ENCODE data around the gene PIK3CA. TPM values are rescaled to one million over a fixed set of nuclear protein-coding genes. Genes with fewer than 3 reads are reported as not detected.

Gene PIK3CA
- 10 to 100 TPM; 10.6 to 20.8 (median 17.2) TPM for total RNA-seq

GRCh38 chr3:179147873-179148615 lies at the start of gene PIK3CA:
Gene PIK3CA, plus strand, starts transcription at chr3:179148357. Its CDS starts 50,469 bp downstream, at chr3:179198826.
- peak in 2 of 4 donors; percentile 53 to 78 for TF ChIP-seq POLR2A (IDR thresholded peaks at IDR 0.05)
- peak in 1 of 6 experiments; percentile 2 for TF ChIP-seq CTCF (IDR thresholded peaks at IDR 0.05)
- 0 to 1% methylated on average over 24 to 34 of the region's 67 CpGs for WGBS, 2 donors
- intact Hi-C loops (cut with DNase I), result loop anchor here (5.0 kb wide), 1 partner anchor 169 kb away; no protein-coding TSS in a partner anchor
- H3K9me3 ChIP-seq, result no peaks in the 10 kb centered on the region
- H3K27ac ChIP-seq, result peak within 1 kb of the TSS; percentile 96 to 99 (median 96)
- H3K27me3 ChIP-seq, result no peaks in the 10 kb centered on the region
- DNase-seq, result peak; percentile 86
- H3K4me3 ChIP-seq, result peak within 1 kb of the TSS; percentile 61 to 89 (median 71)
- no peaks in the 10 kb centered on the region for H3K36me3 ChIP-seq
- H3K4me1 ChIP-seq, result peaks cover 0 to 42% (median 12%) of the 10 kb centered on the region in 3 donors

- H3K9me3 ChIP-seq, result no peaks in the 10 kb centered on the region
- DNase-seq, result no peak
- H3K4me1 ChIP-seq, result no peaks in the 10 kb centered on the region
- WGBS, 2 donors, result 53 to 75% methylated on average over 7 of the region's 7 CpGs
- H3K27ac ChIP-seq, result no peak overlapping the region
- no peaks in the 10 kb centered on the region for H3K27me3 ChIP-seq
- H3K36me3 ChIP-seq, result no peaks in the 10 kb centered on the region
- intact Hi-C loops (cut with DNase I), result no loop called here
- H3K4me3 ChIP-seq, result peak overlapping the region in 1 of 4 donors; percentile 51
- TF ChIP-seq CTCF (IDR thresholded peaks at IDR 0.05) (no peak), POLR2A (IDR thresholded peaks at IDR 0.05) (no peak)
Measured at GRCh38 chr3:179098388-179099077, 49.6 kb upstream of the PIK3CA start.

GRCh38 chr3:179100652-179101051 lies 47.5 kb upstream of the PIK3CA start:
- Histone ChIP-seq H3K27me3 (no peaks in the 10 kb centered on the region), H3K4me3 (no peak overlapping the region), H3K4me1 (no peaks in the 10 kb centered on the region), H3K36me3 (no peaks in the 10 kb centered on the region), H3K27ac (no peak overlapping the region), H3K9me3 (no peaks in the 10 kb centered on the region)
- intact Hi-C loops (cut with DNase I), result no loop called here
- TF ChIP-seq POLR2A (IDR thresholded peaks at IDR 0.05) (no peak), CTCF (IDR thresholded peaks at IDR 0.05) (no peak)
- no peak for DNase-seq

GRCh38 chr3:179105881-179106280 lies 42.3 kb upstream of the PIK3CA start:
- Histone ChIP-seq H3K27ac (no peak overlapping the region), H3K27me3 (no peaks in the 10 kb centered on the region), H3K4me3 (no peak overlapping the region), H3K4me1 (no peaks in the 10 kb centered on the region), H3K9me3 (no peaks in the 10 kb centered on the region), H3K36me3 (no peaks in the 10 kb centered on the region)
- intact Hi-C loops (cut with DNase I), result no loop called here
- DNase-seq, result no peak
- 15 to 19% methylated on average over 1 of the region's 1 CpG for WGBS, 2 donors
- TF ChIP-seq POLR2A (IDR thresholded peaks at IDR 0.05) (no peak), CTCF (IDR thresholded peaks at IDR 0.05) (no peak)

GRCh38 chr3:179107617-179108016 lies 40.5 kb upstream of the PIK3CA start:
- DNase-seq, result no peak
- TF ChIP-seq POLR2A (IDR thresholded peaks at IDR 0.05) (no peak), CTCF (IDR thresholded peaks at IDR 0.05) (no peak)
- Histone ChIP-seq H3K27ac (no peak overlapping the region), H3K9me3 (no peaks in the 10 kb centered on the region), H3K4me3 (no peak overlapping the region), H3K36me3 (no peaks in the 10 kb centered on the region), H3K4me1 (no peaks in the 10 kb centered on the region), H3K27me3 (no peaks in the 10 kb centered on the region)
- 77 to 91% methylated on average over 3 of the region's 3 CpGs for WGBS, 2 donors
- intact Hi-C loops (cut with DNase I), result no loop called here

Measured in esophagus squamous epithelium (tissue), 5 donors.